Activated CD4-positive, CD25-positive, alpha-beta regulatory T cell treated with anti-CD3 and anti-CD28 coated beads, Interleukin-2, amount 50 U/mL, for 24 hours (primary cell): ENCODE results near the gene TMEM131L.

Experiments used
- ATAC-seq, 2 donors: fragments of 150-1000 bp; cut with Tn5 transposase; one replicate each; pipeline ENCODE4 v1.10.0; 2021; ENCODE audit warnings: mild to moderate bottlenecking in 1 of 2, moderate library complexity in 1 of 2

Gene TMEM131L

DNA sequence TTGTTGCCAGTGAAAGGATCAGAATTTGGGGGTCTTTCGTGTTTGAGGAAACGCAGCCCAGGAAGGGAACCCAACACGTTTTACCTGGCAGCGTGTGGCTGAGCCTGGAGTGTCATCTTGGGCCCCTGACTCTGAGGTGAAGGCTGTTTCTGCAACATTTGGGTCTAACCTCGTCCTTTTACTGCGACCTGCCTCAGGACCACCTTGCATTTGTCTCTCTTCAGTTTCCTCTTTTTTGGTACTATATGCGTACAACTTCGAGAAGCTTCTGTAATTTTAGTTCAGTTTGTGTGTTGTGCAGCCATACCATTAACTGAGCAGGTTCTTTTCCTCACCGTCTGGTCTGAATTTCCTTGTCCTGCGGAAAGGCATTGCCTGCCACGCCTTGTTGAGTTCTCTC lies 61.5 kb downstream of the TMEM131L start:
- no peak for ATAC-seq

DNA sequence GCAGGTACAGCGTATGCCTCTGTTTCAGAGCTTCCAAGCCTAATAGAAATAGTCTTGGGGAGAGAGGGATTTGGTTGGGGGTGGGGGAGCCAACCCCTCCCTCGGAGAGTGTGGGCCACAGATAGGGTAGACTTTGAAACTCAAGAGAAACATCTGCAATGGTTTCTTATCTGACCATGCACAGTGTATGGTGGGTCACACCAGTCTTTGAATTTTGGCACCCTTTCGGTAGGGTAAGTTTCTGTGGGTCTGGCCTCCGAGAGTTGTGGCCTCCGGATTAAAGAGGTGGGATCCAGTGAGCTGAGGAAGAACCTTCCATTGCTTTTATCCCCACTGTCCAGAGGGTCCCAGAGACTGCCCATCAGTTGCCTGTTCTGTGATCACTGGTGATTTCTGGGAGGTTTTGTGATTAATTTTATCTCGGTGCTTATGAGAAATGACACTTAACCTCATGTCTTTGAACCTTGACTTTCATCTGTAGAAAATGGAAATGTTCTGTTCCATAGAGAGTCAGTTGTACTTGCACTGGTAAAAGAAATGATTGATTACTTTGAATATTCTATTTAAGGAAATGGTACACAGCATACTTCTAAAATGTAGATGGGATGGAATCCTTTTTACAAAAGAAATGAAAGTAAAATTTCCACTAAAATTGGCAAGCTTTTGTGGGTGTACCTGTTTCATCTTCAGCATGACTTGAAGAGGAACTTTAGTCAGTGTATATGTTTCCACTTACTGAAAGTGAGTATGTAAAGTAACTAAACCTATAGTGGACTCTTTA lies 62.7 kb downstream of the TMEM131L start:
- peak; percentile 68 to 82 for ATAC-seq

- no peak for ATAC-seq
These were observed 63.5 kb downstream of the TMEM131L start for GRCh38 chr4:153529646-153530045.

- peak; percentile 22 to 25 for ATAC-seq
These were observed 64.3 kb downstream of the TMEM131L start for GRCh38 chr4:153530284-153530999.

DNA sequence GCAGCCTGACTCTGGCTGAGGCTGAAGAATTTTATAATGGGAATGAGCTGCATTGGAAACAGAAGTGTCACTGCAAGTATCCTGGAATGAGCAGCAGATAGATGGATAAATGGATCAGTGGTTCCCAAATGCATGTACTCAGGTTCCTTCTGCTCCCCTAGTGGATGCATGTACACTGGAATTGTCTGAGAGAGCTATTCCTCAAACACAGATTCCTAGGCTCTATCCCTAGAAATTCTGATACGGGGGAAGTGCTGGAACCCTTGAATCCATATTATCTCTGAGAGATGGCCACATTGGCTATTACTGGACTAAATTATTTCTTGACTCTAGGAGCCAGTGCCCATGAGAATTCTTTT lies 64.8 kb downstream of the TMEM131L start:
- ATAC-seq: no peak

DNA sequence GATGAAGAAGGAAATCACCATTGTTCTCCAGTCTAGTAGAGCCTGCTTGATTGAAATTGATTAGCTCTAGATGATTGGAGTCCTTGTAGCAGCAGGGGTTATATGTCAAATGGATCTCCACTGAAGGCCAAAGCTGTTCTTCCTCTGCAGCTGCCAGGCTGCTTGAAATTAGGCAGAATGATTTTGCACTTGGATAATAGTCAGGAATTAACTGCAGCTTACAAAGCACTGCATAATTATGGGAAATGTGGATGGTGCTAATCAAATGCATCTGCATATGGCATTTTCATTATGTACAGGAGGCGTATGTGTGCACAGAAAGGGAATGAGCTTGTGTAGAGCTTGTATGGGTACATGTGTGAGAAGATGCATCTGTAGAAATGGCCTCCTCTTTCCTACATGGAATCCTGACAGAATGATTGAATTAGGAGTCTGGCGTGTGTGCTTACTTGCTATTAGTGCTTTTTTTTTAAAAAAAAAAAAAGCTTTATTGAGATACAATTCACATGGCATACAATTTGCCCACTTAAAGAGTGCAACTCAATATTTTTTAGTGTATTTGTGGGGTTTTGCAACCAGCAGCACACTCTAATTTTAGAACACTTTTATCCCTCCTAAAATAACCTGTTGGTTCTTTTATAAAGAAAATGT lies 65.9 kb downstream of the TMEM131L start:
- no peak for ATAC-seq

DNA sequence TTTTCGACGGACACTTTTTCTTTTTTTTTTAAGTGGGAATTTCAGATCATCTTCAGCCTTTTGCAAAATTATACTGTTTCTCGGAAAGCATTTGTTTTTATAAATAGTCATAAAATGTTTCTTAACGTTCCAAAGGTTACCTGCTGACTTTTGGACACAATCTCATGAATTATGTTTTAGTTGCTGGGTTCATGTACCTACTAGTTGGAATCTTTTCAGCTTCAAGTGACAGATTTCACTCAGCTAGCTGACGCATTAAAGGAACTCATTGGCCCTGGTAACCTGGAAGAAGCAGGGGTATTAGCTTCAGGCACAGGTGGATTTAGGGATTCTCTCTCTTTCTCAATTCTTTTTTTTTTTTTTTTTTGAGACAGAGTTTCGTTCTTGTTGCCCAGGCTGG lies 66.5 kb downstream of the TMEM131L start:
- no peak for ATAC-seq

- peak in 1 of 2 donors; percentile 18 for ATAC-seq
These were observed 67.2 kb downstream of the TMEM131L start for GRCh38 chr4:153533387-153533786.

- no peak for ATAC-seq
These were observed 68.9 kb downstream of the TMEM131L start for GRCh38 chr4:153534792-153535629.

- peak in 1 of 2 donors; percentile 41 for ATAC-seq
These were observed 69.8 kb downstream of the TMEM131L start for GRCh38 chr4:153535772-153536513.

DNA sequence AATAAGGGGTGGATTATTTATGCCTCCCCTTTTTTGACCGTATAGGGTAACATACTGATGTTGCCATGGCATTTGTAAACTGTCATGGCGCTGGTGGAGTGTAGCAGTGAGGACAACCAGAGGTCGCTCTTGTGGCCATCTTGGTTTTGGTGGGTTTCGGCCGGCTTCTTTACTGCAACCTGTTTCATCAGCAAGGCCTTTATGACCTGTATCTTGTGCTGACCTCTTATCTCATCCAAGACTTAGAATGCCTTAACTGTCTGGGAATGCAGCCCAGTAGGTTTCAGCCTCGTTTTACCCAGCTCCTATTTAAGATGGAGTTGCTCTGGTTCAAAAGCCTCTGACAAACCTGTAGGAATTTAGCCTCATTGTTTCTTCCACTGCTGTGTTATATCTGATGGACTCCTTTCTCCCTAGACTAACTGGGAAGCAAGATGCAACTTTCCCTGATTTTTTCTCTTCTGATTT lies 71.4 kb downstream of the TMEM131L start:
- ATAC-seq: no peak

- ATAC-seq: no peak
These were observed 72.6 kb downstream of the TMEM131L start for GRCh38 chr4:153538487-153539357.

- ATAC-seq: no peak
These were observed 73.3 kb downstream of the TMEM131L start for GRCh38 chr4:153539422-153539821.

- peak; percentile 76 to 85 for ATAC-seq
These were observed 75.4 kb downstream of the TMEM131L start for GRCh38 chr4:153541456-153542096.

DNA sequence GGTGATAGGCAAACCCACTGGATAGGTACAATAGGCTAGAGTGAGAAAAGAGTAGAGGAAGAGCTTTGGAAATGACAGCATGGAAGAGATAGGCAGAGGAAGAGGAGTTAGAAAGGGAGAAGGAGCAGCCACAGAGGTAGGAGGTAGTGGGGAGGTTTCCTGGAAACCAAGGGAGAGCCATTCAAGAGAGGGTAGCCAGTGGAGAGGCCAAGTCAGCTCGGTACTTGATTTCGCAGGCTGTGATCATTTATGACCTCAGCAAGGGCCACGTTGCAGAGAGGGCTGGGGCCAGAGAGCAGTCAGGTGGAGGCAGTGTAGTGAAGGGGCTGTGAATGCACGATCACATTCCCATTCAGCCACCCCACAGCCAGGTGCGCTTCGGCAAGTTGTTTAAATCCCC lies 76.0 kb downstream of the TMEM131L start:
- no peak for ATAC-seq

- ATAC-seq: no peak
These were observed 76.7 kb downstream of the TMEM131L start for GRCh38 chr4:153542834-153543233.

- ATAC-seq: no peak
These were observed 77.2 kb downstream of the TMEM131L start for GRCh38 chr4:153543351-153543750.

- no peak for ATAC-seq
These were observed 79.7 kb downstream of the TMEM131L start for GRCh38 chr4:153545822-153546221.

- ATAC-seq: no peak
These were observed 80.1 kb downstream of the TMEM131L start for GRCh38 chr4:153546280-153546679.

DNA sequence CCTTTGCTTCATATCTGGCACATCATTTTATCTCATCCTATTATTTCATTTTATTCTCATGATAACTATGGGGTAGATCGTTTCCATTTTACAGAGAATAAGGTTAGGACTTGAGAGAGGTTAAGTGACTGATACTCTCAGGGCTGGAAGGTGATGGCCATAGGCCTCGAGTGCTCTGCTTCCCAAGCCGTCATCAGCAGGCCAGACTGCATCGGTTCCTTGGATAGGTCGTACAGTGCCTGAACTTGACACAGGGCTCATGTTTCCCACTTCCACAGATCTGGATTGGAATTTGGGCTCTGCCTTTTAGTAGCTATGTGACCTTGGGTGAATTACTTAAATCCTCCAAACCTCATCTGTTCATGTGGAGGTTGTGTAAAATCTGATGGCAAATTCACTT lies 81.4 kb downstream of the TMEM131L start:
- no peak for ATAC-seq
